Amniotic stem cell (primary cell): ENCODE data around the gene EMC9.

Source experiments
- DNase-seq: peaks from one replicate; lab custom pipeline; 2025; lab: John Stamatoyannopoulos, UW

EMC9 gene

GRCh38 chr14:24131549-24131966 lies 9.8 kb downstream of the EMC9 start:
- no peak for DNase-seq

GRCh38 chr14:24130717-24131548 lies 10.5 kb downstream of the EMC9 start:
- no peak for DNase-seq

GRCh38 chr14:24130380-24130716 lies 11.0 kb downstream of the EMC9 start, which contains the start of gene FITM1:
TSS of gene FITM1 (plus strand) at chr14:24130659. CDS start at chr14:24131564, 905 bp downstream.
- DNase-seq, result no peak

GRCh38 chr14:24129410-24129998 lies 11.9 kb downstream of the EMC9 start:
- DNase-seq, result no peak

- DNase-seq, result no peak
These were observed 13.7 kb downstream of the EMC9 start for GRCh38 chr14:24127673-24128072.

GRCh38 chr14:24126939-24127338 lies 14.5 kb downstream of the EMC9 start:
- no peak for DNase-seq

- no peak for DNase-seq
These were observed 17.7 kb downstream of the EMC9 start for GRCh38 chr14:24123424-24124417.

- DNase-seq, result no peak
These were observed 18.5 kb downstream of the EMC9 start for GRCh38 chr14:24122898-24123297.

- no peak for DNase-seq
These were observed 19.0 kb downstream of the EMC9 start for GRCh38 chr14:24122416-24122815.

GRCh38 chr14:24121210-24121609 lies 20.2 kb downstream of the EMC9 start:
- DNase-seq, result no peak

GRCh38 chr14:24119691-24120090 lies 21.7 kb downstream of the EMC9 start:
- no peak for DNase-seq

- DNase-seq, result no peak
These were observed 24.2 kb downstream of the EMC9 start for GRCh38 chr14:24117179-24117578.

GRCh38 chr14:24116128-24116814 lies 25.1 kb downstream of the EMC9 start:
- no peak for DNase-seq

GRCh38 chr14:24115422-24116127 lies 25.8 kb downstream of the EMC9 start:
- DNase-seq, result no peak

- DNase-seq, result peak; percentile 98
These were observed 26.6 kb downstream of the EMC9 start, which contains the start of the genes DCAF11 and NRL for GRCh38 chr14:24114532-24115421. TSS of gene DCAF11 (plus strand) at chr14:24114777. CDS start at chr14:24115595, 818 bp downstream. TSS of gene NRL (minus strand) at chr14:24114949. CDS start at chr14:24082848, 32,101 bp downstream.

GRCh38 chr14:24113801-24114531 lies 27.4 kb downstream of the EMC9 start:
- DNase-seq, result peak; percentile 85

- no peak for DNase-seq
These were observed 28.0 kb downstream of the EMC9 start for GRCh38 chr14:24113379-24113800.

GRCh38 chr14:24110523-24110922 lies 30.9 kb downstream of the EMC9 start:
- DNase-seq, result no peak

GRCh38 chr14:24110060-24110459 lies 31.3 kb downstream of the EMC9 start:
- no peak for DNase-seq
